Left ventricle myocardium inferior (tissue), 1 donor: ENCODE results near the gene GPR107. TPM values are rescaled to one million over a fixed set of nuclear protein-coding genes. Genes with fewer than 3 reads are reported as not detected.

Experiments
- DNase-seq: peaks from one replicate; pipeline ENCODE4 v3.0.0-alpha.2; 2020
- H3K27ac ChIP-seq: fragments of 200-600 bp; replicated peaks from 2 replicates; pipeline ENCODE4 v1.8.0; 2021
- H3K27me3 ChIP-seq: fragments of 200-600 bp; 2 replicates; pipeline ENCODE4 v1.8.0; 2021; ENCODE audit warnings: low read depth
- H3K36me3 ChIP-seq: fragments of 200-600 bp; 2 replicates; pipeline ENCODE4 v1.8.0; 2021
- H3K4me1 ChIP-seq: fragments of 200-600 bp; 2 replicates; pipeline ENCODE4 v1.8.0; 2021
- H3K4me3 ChIP-seq: fragments of 200-600 bp; 2 replicates; pipeline ENCODE4 v1.8.0; 2021; ENCODE audit warnings: mild to moderate bottlenecking, moderate library complexity
- H3K9me3 ChIP-seq: fragments of 200-600 bp; replicated peaks from 2 replicates; pipeline ENCODE4 v1.8.0; 2021
- intact Hi-C: fragments of 100-400 bp; cut with micrococcal nuclease; formaldehyde crosslinking; loops from one replicate; pipeline ENCODE4 v1.11.0; 2022
- total RNA-seq: library from RNA; stranded (reverse); fragmentation: NEBNext Ultra II Directional; extraction: Animal tissue kit (Norgen Biotek cat#: 25700); gene quantifications from one replicate; pipeline ENCODE4 v1.2.1, GENCODE V29; 2021
- TF ChIP-seq, protein P1 (sequence below): fragments of 200-600 bp; IDR thresholded peaks from 2 replicates; pipeline ENCODE4 v1.8.0; 2021; ENCODE audit warnings: antibody characterized with exemption, mild to moderate bottlenecking, borderline replicate concordance
- donor health status: DM: no; HTN: yes; CAD: no; lungs with severe emphysema.

The GPR107 gene
- total RNA-seq, 1 donor from 2014 or later, result 23.3 TPM

DNA sequence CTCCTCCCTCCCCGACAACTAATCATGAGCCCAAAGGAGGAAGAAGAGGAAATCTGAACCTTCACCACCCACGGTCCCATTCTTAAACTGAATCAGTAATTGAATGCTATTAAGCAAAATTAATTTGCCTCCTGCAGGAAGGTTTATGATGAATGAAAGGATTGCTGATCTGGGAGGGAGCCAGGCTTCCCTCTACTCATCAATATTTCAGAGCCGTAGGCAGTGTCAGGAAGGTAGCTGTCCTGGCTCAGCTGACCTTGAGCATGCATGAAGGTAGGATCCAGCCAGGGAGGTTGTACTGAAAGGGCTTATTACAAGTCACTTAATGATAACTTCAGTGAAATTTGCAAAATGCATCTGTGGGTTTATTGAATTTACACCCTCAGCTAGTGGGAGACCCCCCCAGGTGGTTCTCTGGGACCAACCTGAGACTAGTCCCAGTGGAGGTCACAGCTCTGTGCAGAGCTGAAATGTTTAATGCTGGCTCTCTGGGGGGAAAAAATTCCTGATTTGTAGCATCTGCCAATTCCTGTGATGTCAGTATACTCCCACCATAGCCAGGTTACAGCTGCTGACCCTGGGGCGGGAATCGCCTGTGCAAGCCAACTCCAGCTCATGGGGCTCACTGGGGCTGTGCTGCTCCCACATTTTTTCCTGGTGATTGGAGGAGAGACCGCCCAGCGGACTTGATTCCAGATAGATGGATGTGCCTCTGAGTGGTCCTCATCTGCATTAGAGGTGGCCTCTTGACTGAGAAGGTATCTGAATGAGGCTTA, 70.6 kb downstream of the GPR107 start:
- Histone ChIP-seq H3K9me3 (no peaks in the 10 kb centered on the region), H3K4me3 (no peak overlapping the region), H3K4me1 (peaks cover 14% of the 10 kb centered on the region), H3K27ac (no peak overlapping the region), H3K27me3 (no peaks in the 10 kb centered on the region), H3K36me3 (peaks cover 70% of the 10 kb centered on the region)
- no peak for DNase-seq
- TF ChIP-seq, protein P1, sequence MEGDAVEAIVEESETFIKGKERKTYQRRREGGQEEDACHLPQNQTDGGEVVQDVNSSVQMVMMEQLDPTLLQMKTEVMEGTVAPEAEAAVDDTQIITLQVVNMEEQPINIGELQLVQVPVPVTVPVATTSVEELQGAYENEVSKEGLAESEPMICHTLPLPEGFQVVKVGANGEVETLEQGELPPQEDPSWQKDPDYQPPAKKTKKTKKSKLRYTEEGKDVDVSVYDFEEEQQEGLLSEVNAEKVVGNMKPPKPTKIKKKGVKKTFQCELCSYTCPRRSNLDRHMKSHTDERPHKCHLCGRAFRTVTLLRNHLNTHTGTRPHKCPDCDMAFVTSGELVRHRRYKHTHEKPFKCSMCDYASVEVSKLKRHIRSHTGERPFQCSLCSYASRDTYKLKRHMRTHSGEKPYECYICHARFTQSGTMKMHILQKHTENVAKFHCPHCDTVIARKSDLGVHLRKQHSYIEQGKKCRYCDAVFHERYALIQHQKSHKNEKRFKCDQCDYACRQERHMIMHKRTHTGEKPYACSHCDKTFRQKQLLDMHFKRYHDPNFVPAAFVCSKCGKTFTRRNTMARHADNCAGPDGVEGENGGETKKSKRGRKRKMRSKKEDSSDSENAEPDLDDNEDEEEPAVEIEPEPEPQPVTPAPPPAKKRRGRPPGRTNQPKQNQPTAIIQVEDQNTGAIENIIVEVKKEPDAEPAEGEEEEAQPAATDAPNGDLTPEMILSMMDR, result no peak
- intact Hi-C loops, result no loop called here

DNA sequence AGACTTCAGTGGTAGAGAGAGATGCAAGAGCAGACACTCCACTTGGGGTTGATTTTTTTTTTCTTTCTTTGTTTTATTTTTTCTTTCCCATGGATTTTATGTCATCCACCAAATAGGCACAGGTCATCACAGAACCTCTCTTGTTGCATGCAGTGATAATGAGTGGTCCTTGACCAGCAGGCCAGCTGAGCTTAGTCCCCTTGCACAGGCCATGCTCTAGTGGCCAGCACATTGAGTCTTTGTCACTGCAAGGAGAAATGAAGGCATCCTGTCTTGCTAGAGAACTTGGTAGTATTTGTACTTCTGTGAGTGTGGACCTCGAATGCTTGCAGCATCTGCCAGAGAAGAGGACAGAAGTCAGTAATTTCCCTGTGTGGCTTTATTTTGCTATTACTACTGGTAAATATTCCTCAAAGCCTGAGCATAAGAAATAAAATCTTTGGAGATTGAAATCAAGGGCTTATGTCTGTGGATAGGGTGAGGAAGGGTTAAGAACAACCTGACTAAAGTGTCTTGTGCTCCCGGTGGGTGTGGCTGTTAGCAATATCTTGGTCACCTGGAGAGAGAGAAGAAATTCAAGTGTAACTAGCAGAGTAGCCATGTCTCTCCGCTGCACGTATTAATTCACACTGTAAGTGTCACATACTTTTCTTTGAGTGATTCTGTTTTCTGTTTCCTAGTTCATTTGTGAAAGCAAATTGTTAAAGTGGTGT, 73.2 kb downstream of the GPR107 start:
- no peak overlapping the region for H3K27ac ChIP-seq
- H3K4me1 ChIP-seq, result peaks cover 18% of the 10 kb centered on the region
- intact Hi-C loops, result no loop called here
- H3K9me3 ChIP-seq, result no peaks in the 10 kb centered on the region
- no peak for DNase-seq
- TF ChIP-seq, protein P1, result no peak
- no peaks in the 10 kb centered on the region for H3K27me3 ChIP-seq
- no peak overlapping the region for H3K4me3 ChIP-seq
- peaks cover 69% of the 10 kb centered on the region for H3K36me3 ChIP-seq

DNA sequence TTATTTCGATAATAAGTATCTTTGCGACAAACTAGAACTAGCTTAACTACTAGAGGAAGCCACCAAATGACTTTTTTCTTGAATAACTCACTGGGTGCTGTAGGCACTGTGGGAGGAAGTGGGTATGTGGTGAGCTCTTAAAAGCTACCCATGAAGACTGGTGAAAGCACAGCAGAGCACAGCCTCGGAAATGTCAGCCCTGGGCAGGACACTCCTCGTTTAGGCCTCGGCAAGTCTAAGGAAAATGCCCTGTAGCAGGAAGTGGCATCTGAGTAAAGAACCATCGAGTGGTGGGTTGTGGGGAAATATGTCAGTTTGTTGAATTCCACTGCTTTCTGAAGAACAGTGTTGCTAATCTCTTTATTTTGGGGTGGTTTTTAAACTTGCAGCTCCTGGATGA, 74.5 kb downstream of the GPR107 start:
- H3K4me3 ChIP-seq, result no peak overlapping the region
- H3K36me3 ChIP-seq, result peaks cover 66% of the 10 kb centered on the region
- H3K4me1 ChIP-seq, result peaks cover 18% of the 10 kb centered on the region
- no peaks in the 10 kb centered on the region for H3K27me3 ChIP-seq
- H3K27ac ChIP-seq, result peak overlapping the region; percentile 60
- no peaks in the 10 kb centered on the region for H3K9me3 ChIP-seq
- no peak for DNase-seq
- intact Hi-C loops, result no loop called here
- TF ChIP-seq, protein P1, result no peak

DNA sequence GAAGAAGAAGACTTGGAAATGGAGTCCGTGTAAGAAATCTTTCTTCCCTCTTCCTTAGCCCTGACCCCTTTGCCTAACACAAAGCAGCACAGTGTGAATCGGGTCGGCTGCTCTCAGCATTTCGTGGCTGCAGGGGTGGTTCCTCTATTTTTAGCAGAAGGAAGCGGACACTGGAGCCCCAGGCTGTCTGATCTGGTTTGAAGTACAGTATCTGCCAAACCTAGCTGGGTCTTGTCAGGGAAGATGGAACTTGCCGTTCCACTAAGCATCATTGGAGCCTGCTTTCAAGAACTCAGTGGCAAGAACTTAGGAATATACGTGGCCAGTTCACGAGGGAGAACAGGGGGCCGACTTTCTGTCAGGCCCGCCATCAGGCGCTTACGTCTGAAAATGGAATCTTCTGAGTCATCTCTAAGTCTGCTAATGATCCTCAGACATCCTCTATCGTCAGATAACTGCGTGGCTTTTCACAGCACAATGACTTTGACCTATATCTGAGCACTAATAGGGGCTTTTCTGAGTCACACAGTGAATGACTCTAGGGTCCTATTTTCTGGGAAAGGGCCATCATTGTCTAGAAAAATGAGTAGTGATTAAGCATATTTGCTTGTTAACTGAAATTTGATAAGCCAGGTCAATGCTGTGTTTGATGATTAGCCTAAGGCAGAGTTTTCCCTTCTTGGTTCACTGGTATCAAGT, 75.2 kb downstream of the GPR107 start:
- H3K27ac ChIP-seq, result peak overlapping the region; percentile 60
- H3K4me1 ChIP-seq, result peaks cover 18% of the 10 kb centered on the region
- no peak overlapping the region for H3K4me3 ChIP-seq
- no peaks in the 10 kb centered on the region for H3K9me3 ChIP-seq
- no peaks in the 10 kb centered on the region for H3K27me3 ChIP-seq
- DNase-seq, result peak; percentile 42
- H3K36me3 ChIP-seq, result peaks cover 67% of the 10 kb centered on the region
- intact Hi-C loops, result no loop called here
- TF ChIP-seq, protein P1, result no peak

DNA sequence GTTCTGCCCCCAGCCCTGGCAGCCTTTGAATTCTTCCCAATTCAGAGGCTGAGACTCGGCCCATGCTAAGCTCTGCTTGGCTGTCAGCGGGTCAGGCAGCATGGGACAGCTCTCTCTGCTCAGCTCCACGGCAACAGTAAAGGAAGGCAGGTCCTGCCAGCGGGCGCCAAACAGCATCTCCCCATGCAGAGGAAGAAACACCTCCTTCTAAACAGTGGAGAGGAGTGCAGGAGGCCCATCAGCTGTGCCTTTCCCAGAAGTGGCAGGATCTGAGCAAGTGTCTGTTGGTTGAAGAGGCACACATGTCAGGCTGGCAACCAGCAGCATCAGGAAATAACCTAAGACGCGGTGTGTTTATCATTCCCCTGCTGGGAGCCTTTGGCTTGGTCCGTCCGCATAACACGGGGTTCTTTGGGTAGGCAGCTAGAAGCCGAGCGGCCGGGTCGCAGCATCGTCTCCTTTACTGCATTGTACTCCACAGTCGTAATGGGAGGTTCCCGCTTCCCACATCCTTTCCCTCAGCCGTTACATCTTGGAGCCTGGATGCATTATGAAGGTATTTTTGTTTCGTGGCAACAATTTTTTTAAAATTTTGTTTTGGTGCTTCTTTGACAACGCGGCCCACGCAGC, 75.8 kb downstream of the GPR107 start:
- H3K27ac ChIP-seq, result peak overlapping the region; percentile 60
- no peak for DNase-seq

More for the DNA sequence above, 75.8 kb downstream of the GPR107 start:
- Histone ChIP-seq H3K4me3 (no peak overlapping the region), H3K36me3 (peaks cover 65% of the 10 kb centered on the region), H3K9me3 (no peaks in the 10 kb centered on the region), H3K27me3 (no peaks in the 10 kb centered on the region), H3K4me1 (peaks cover 18% of the 10 kb centered on the region)
- TF ChIP-seq, protein P1, result no peak
- intact Hi-C loops, result no loop called here
